SK-N-SH treated with all-trans-retinoic acid at 6 μM for 48 hours (cell line): ENCODE data around the gene MEGF9.

Experiments used
- ATAC-seq: fragments of 200-7000 bp; cut with Tn5 transposase; 3 replicates; pipeline ENCODE4 v1.9.1; 2020; ENCODE audit warnings: mild to moderate bottlenecking, moderate library complexity
- BACH2 ChIP-seq: fragments of 250-450 bp; sonication (Bioruptor Pico); IDR thresholded peaks from 2 replicates; pipeline ENCODE4 v1.9.0; 2021; ENCODE audit warnings: mild to moderate bottlenecking, borderline replicate concordance
- CREB5 ChIP-seq: fragments of 250-450 bp; sonication (Bioruptor Pico); IDR thresholded peaks from 2 replicates; pipeline ENCODE4 v1.5.1; 2020; ENCODE audit warnings: low read depth, mild to moderate bottlenecking, moderate library complexity
- CSDC2 ChIP-seq: fragments of 250-450 bp; sonication (Bioruptor Pico); IDR thresholded peaks from 2 replicates; pipeline ENCODE4 v1.5.0; 2020; ENCODE audit warnings: mild to moderate bottlenecking, moderate library complexity
- CSRNP3 ChIP-seq: fragments of 250-450 bp; sonication (Bioruptor Pico); IDR thresholded peaks from 2 replicates; pipeline ENCODE4 v1.5.1; 2021; ENCODE audit warnings: mild to moderate bottlenecking, moderate library complexity
- ESRRG ChIP-seq: fragments of 250-450 bp; sonication (Bioruptor Pico); IDR thresholded peaks from 2 replicates; pipeline ENCODE4 v1.6.1; 2021; ENCODE audit warnings: mild to moderate bottlenecking
- GLIS3 ChIP-seq: fragments of 250-450 bp; sonication (Bioruptor Pico); IDR thresholded peaks from 2 replicates; pipeline ENCODE4 v1.5.0; 2020; ENCODE audit warnings: mild to moderate bottlenecking, moderate library complexity
- ISL1 ChIP-seq: fragments of 250-450 bp; sonication (Bioruptor Pico); IDR thresholded peaks from 2 replicates; pipeline ENCODE4 v2.1.2; 2022; ENCODE audit warnings: mild to moderate bottlenecking, moderate library complexity
- OSR1 ChIP-seq: fragments of 250-450 bp; sonication (Bioruptor Pico); IDR thresholded peaks from 2 replicates; pipeline ENCODE4 v1.8.0; 2022; ENCODE audit warnings: moderate library complexity, mild to moderate bottlenecking, inconsistent platforms
- PPARA ChIP-seq: fragments of 250-450 bp; sonication (Bioruptor Pico); IDR thresholded peaks from 2 replicates; pipeline ENCODE4 v1.5.0; 2020; ENCODE audit warnings: mild to moderate bottlenecking, borderline replicate concordance
- RARB ChIP-seq: fragments of 250-450 bp; sonication (Bioruptor Pico); IDR thresholded peaks from 2 replicates; pipeline ENCODE4 v1.8.0; 2021; ENCODE audit warnings: mild to moderate bottlenecking, moderate library complexity
- SNAI2 ChIP-seq: fragments of 250-450 bp; sonication (Bioruptor Pico); IDR thresholded peaks from 2 replicates; pipeline ENCODE4 v1.5.0; 2020; ENCODE audit warnings: mild to moderate bottlenecking, moderate library complexity
- TCF4 ChIP-seq: fragments of 250-450 bp; sonication (Bioruptor Pico); IDR thresholded peaks from 2 replicates; pipeline ENCODE4 v1.8.0; 2021; ENCODE audit warnings: mild to moderate bottlenecking, moderate library complexity, borderline replicate concordance
- TOX ChIP-seq: fragments of 250-450 bp; sonication (Bioruptor Pico); IDR thresholded peaks from 2 replicates; pipeline ENCODE4 v1.8.0; 2021; ENCODE audit warnings: mild to moderate bottlenecking, moderate library complexity, borderline replicate concordance
- ZFP3 ChIP-seq: fragments of 250-450 bp; sonication (Bioruptor Pico); IDR thresholded peaks from 2 replicates; pipeline ENCODE4 v1.5.0; 2020; ENCODE audit warnings: mild to moderate bottlenecking, moderate library complexity
- ZFP30 ChIP-seq: fragments of 450-650 bp; formaldehyde crosslinking; IDR thresholded peaks from 2 replicates; pipeline ENCODE4 v1.5.0; 2022; ENCODE audit warnings: mild to moderate bottlenecking, moderate library complexity
- ZNF565 ChIP-seq: fragments of 450-650 bp; formaldehyde crosslinking; conservative IDR thresholded peaks from 2 replicates; pipeline ENCODE4 v1.5.0; 2020; ENCODE audit warnings: low read depth, mild to moderate bottlenecking, moderate library complexity
- ZNF70 ChIP-seq: fragments of 450-650 bp; formaldehyde crosslinking; IDR thresholded peaks from 2 replicates; pipeline ENCODE4 v1.5.0; 2020; ENCODE audit warnings: mild to moderate bottlenecking, moderate library complexity
- ZNF8 ChIP-seq: fragments of 450-650 bp; formaldehyde crosslinking; IDR thresholded peaks from 2 replicates; pipeline ENCODE4 v1.5.0; 2020; ENCODE audit warnings: mild to moderate bottlenecking, moderate library complexity
- TF ChIP-seq, protein P1 (sequence below): fragments of 250-450 bp; sonication (Bioruptor Pico); IDR thresholded peaks from 2 replicates; pipeline ENCODE4 v1.5.0; 2020; ENCODE audit warnings: mild to moderate bottlenecking, moderate library complexity
- TF ChIP-seq, protein P2 (sequence below): fragments of 250-450 bp; sonication (Bioruptor Pico); IDR thresholded peaks from 2 replicates; pipeline ENCODE4 v1.8.0; 2021; ENCODE audit warnings: low read depth, mild to moderate bottlenecking, moderate library complexity, borderline replicate concordance
- TF ChIP-seq, protein P3 (sequence below): fragments of 250-450 bp; sonication (Bioruptor Pico); IDR thresholded peaks from 2 replicates; pipeline ENCODE4 v1.8.0; 2020; ENCODE audit warnings: mild to moderate bottlenecking, moderate library complexity, borderline replicate concordance

Gene MEGF9

DNA sequence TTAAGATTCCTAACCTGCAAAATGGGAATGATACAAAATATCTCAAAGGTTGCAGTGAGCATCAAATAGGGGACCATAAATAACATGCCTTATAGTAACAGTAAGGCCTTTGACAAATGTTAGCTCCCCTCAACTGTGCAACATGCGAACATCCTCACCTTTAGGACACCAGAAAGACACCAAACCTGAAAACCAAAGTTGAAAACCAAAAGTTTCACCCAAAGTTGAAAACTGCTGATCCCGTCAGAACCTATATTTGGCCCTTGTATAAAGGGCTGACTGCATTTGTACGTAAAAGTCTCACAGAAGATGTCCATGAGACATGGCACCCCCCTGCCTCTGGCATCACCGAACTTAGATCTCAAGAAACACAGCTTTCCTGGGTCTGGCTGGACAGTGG is 146.4 kb downstream of the MEGF9 start:
- TF ChIP-seq RARB (CRISPR knock-in tag) (no peak), ZNF70 (CRISPR knock-in tag) (no peak), TCF4 (CRISPR knock-in tag) (no peak), CSDC2 (CRISPR knock-in tag) (no peak), ISL1 (no peak), CSRNP3 (CRISPR knock-in tag) (no peak), ZNF8 (no peak), ZFP30 (CRISPR knock-in tag) (no peak), SNAI2 (CRISPR knock-in tag) (no peak)
- TF ChIP-seq, protein P1, sequence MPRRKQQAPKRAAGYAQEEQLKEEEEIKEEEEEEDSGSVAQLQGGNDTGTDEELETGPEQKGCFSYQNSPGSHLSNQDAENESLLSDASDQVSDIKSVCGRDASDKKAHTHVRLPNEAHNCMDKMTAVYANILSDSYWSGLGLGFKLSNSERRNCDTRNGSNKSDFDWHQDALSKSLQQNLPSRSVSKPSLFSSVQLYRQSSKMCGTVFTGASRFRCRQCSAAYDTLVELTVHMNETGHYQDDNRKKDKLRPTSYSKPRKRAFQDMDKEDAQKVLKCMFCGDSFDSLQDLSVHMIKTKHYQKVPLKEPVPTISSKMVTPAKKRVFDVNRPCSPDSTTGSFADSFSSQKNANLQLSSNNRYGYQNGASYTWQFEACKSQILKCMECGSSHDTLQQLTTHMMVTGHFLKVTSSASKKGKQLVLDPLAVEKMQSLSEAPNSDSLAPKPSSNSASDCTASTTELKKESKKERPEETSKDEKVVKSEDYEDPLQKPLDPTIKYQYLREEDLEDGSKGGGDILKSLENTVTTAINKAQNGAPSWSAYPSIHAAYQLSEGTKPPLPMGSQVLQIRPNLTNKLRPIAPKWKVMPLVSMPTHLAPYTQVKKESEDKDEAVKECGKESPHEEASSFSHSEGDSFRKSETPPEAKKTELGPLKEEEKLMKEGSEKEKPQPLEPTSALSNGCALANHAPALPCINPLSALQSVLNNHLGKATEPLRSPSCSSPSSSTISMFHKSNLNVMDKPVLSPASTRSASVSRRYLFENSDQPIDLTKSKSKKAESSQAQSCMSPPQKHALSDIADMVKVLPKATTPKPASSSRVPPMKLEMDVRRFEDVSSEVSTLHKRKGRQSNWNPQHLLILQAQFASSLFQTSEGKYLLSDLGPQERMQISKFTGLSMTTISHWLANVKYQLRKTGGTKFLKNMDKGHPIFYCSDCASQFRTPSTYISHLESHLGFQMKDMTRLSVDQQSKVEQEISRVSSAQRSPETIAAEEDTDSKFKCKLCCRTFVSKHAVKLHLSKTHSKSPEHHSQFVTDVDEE: no peak
- TF ChIP-seq, all 23 proteins: peak for 0
- no peak for ATAC-seq

- TF ChIP-seq RARB (CRISPR knock-in tag) (no peak), SNAI2 (CRISPR knock-in tag) (no peak), TCF4 (CRISPR knock-in tag) (no peak), CREB5 (CRISPR knock-in tag) (no peak), ZFP3 (CRISPR knock-in tag) (no peak), GLIS3 (CRISPR knock-in tag) (no peak), ZNF8 (no peak), OSR1 (CRISPR knock-in tag) (no peak), ZNF565 (CRISPR knock-in tag) (no peak), ZFP30 (CRISPR knock-in tag) (no peak), ZNF70 (CRISPR knock-in tag) (no peak), CSDC2 (CRISPR knock-in tag) (no peak), TOX (no peak), BACH2 (no peak), ESRRG (no peak), PPARA (CRISPR knock-in tag) (no peak), CSRNP3 (CRISPR knock-in tag) (no peak)
- TF ChIP-seq, protein P1: no peak
- TF ChIP-seq, protein P2, sequence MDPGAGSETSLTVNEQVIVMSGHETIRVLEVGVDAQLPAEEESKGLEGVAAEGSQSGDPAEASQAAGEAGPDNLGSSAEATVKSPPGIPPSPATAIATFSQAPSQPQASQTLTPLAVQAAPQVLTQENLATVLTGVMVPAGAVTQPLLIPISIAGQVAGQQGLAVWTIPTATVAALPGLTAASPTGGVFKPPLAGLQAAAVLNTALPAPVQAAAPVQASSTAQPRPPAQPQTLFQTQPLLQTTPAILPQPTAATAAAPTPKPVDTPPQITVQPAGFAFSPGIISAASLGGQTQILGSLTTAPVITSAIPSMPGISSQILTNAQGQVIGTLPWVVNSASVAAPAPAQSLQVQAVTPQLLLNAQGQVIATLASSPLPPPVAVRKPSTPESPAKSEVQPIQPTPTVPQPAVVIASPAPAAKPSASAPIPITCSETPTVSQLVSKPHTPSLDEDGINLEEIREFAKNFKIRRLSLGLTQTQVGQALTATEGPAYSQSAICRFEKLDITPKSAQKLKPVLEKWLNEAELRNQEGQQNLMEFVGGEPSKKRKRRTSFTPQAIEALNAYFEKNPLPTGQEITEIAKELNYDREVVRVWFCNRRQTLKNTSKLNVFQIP: no peak
- TF ChIP-seq, protein P3, sequence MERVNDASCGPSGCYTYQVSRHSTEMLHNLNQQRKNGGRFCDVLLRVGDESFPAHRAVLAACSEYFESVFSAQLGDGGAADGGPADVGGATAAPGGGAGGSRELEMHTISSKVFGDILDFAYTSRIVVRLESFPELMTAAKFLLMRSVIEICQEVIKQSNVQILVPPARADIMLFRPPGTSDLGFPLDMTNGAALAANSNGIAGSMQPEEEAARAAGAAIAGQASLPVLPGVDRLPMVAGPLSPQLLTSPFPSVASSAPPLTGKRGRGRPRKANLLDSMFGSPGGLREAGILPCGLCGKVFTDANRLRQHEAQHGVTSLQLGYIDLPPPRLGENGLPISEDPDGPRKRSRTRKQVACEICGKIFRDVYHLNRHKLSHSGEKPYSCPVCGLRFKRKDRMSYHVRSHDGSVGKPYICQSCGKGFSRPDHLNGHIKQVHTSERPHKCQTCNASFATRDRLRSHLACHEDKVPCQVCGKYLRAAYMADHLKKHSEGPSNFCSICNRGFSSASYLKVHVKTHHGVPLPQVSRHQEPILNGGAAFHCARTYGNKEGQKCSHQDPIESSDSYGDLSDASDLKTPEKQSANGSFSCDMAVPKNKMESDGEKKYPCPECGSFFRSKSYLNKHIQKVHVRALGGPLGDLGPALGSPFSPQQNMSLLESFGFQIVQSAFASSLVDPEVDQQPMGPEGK (CRISPR knock-in tag): no peak
- TF ChIP-seq, all 23 proteins: peak for 0
- no peak for ATAC-seq
Observed at GRCh38 chr9:120567081-120567480, 147.2 kb downstream of the MEGF9 start.
